Measurements from ENCODE around the gene DUSP9.

DUSP9 gene

DNA sequence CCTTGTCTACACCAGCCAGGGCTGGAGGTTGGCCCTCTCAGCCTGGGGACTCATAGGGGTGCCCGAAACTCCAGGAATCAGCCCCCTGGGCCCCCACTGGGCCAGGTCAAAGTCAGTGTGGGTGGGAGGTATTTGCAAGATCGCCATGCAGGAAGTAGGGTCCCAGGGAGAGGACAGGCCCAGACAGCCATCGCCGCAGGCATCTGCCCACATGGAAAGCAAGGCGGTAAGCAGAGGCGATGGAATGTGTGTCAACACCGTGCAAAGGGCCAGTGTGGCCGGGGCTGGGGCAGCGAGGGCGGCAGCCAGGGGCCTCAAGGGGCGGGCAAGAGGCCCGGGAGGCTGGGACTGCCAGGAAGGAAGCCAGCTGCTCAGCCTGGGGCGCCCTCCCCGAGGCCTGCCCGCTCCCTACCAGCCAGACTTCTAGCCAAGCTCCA is 19.3 kb upstream of the DUSP9 start:
- TF ChIP-seq CTCF (conservative IDR thresholded peaks at IDR 0.05; ENCODE audit: low read length): no peak
- no peak for DNase-seq (ENCODE audit: low read depth)
- H3K4me3 ChIP-seq (ENCODE audit: low read length): no peak overlapping the region

- DNase-seq (ENCODE audit: low read depth): no peak
- no peak for TF ChIP-seq CTCF (conservative IDR thresholded peaks at IDR 0.05; ENCODE audit: low read length)
- no peak overlapping the region for H3K4me3 ChIP-seq (ENCODE audit: low read length)
These were observed 18.9 kb upstream of the DUSP9 start for GRCh38 chrX:153628129-153628528.

DNA sequence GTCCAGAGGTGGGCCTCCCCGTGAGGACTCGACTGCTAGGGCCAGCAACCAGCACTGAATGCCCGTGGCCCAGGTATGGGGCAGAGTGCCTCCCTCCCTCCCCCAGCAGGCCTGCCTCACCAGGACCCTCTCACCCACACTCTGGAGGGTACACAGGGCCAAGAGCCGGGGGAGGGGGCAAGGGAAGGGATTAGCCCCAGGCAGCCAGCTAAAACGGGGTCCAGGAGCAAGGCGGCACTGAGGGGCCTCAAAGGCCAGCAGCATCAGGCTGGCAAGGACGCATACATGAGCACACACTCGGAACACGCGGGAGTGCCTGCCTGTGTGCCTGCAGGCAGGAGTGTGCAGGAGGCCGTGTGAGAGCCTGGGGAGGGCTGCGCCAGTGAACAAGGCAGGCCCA is 18.3 kb upstream of the DUSP9 start:
- no peak for TF ChIP-seq CTCF (conservative IDR thresholded peaks at IDR 0.05; ENCODE audit: low read length)
- DNase-seq (ENCODE audit: low read depth): no peak
- no peak overlapping the region for H3K4me3 ChIP-seq (ENCODE audit: low read length)

GRCh38 chrX:153631346-153631745 is 15.7 kb upstream of the DUSP9 start:
- no peak for TF ChIP-seq CTCF (conservative IDR thresholded peaks at IDR 0.05; ENCODE audit: low read length)
- no peak for DNase-seq (ENCODE audit: low read depth)
- no peak overlapping the region for H3K4me3 ChIP-seq (ENCODE audit: low read length)

- no peak for TF ChIP-seq CTCF (conservative IDR thresholded peaks at IDR 0.05; ENCODE audit: low read length)
- DNase-seq (ENCODE audit: low read depth): no peak
- no peak overlapping the region for H3K4me3 ChIP-seq (ENCODE audit: low read length)
These were observed 15.0 kb upstream of the DUSP9 start for GRCh38 chrX:153631907-153632594.

DNA sequence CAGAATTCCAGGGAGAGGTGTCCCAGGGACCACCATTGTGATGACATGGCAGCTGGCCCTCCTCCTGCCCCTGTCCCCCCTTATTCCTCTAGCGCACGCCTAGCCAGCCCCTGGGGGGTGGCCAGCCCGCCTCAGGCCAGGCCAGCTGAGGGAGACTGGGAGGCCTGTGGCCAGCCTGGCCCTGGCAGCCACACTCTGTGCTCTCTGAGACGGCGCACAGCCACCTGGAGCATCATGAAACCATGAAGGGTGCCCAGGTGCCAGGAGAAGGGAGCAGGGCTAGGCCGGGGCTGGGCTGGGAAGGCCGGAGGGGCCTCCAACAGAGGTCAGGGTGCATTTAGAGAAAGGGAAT is 14.4 kb upstream of the DUSP9 start:
- DNase-seq (ENCODE audit: low read depth): no peak
- TF ChIP-seq CTCF (conservative IDR thresholded peaks at IDR 0.05; ENCODE audit: low read length): no peak
- H3K4me3 ChIP-seq (ENCODE audit: low read length): no peak overlapping the region

DNA sequence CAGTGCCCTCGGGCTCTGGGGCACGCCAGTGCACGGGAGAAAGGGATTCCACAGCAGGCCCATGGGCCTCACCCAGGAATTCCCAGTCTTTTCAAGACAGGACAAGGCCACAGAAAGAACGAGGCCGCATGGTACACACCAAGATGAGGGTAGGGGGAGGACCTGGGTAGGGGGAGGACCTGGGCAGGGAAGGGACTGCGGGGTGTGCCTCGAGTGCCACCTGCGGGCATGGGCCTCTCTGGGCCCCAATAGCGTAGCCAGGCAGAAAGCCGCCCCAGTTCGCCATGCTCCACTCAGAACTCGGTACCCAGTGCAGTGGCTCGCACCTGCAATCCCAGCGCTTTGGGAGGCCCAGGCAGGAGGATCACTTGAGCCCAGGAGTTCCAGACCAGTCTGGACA is 14.0 kb upstream of the DUSP9 start:
- DNase-seq (ENCODE audit: low read depth): no peak
- no peak overlapping the region for H3K4me3 ChIP-seq (ENCODE audit: low read length)
- TF ChIP-seq CTCF (conservative IDR thresholded peaks at IDR 0.05; ENCODE audit: low read length): no peak

Data from AG10803 (cell line).